GM23338 (cell line): ENCODE results near the gene NUB1. TPM values are rescaled to one million over a fixed set of nuclear protein-coding genes. Genes with fewer than 3 reads are reported as not detected.

Experiments
- ATAC-seq: fragments of 200-7000 bp; cut with Tn5 transposase; 3 replicates; pipeline ENCODE4 v1.9.1; 2020
- DNase-seq: peaks from one replicate; pipeline ENCODE4 v3.0.0-alpha.2; 2015; ENCODE audit warnings: low spot score
- H2AFZ ChIP-seq: fragments of 200-600 bp; sonication (generic); 2 replicates; pipeline ENCODE4 v1.8.0; 2016; ENCODE audit warnings: antibody characterized with exemption, mild to moderate bottlenecking, moderate library complexity
- H3F3A ChIP-seq: fragments of 200-600 bp; sonication (generic); replicated peaks from 2 replicates; pipeline ENCODE4 v1.8.0; 2017; ENCODE audit warnings: antibody characterized with exemption, mixed run types, low read depth
- H3K27ac ChIP-seq: fragments of 200-600 bp; sonication (generic); 2 replicates; pipeline ENCODE4 v1.6.1; 2016; ENCODE audit warnings: low read depth
- H3K27me3 ChIP-seq: fragments of 200-600 bp; sonication (generic); 2 replicates; pipeline ENCODE4 v1.8.0; 2016; ENCODE audit warnings: mild to moderate bottlenecking, mixed run types, moderate library complexity; ENCODE audit not compliant: insufficient read depth
- H3K36me3 ChIP-seq: fragments of 200-600 bp; sonication (generic); 2 replicates; pipeline ENCODE4 v1.8.0; 2016; ENCODE audit warnings: mild to moderate bottlenecking; ENCODE audit not compliant: insufficient read depth
- H3K4me1 ChIP-seq: fragments of 200-600 bp; sonication (generic); 2 replicates; pipeline ENCODE4 v1.8.0; 2016; ENCODE audit warnings: mild to moderate bottlenecking, moderate library complexity; ENCODE audit not compliant: insufficient read depth
- H3K4me2 ChIP-seq: fragments of 200-600 bp; sonication (generic); 2 replicates; pipeline ENCODE4 v1.7.1; 2017; ENCODE audit warnings: mixed run types
- H3K4me3 ChIP-seq: fragments of 200-600 bp; sonication (generic); 2 replicates; pipeline ENCODE4 v1.6.1; 2016; ENCODE audit warnings: mixed run types
- H3K79me2 ChIP-seq: fragments of 200-600 bp; sonication (generic); replicated peaks from 2 replicates; pipeline ENCODE4 v1.8.0; 2017; ENCODE audit warnings: mild to moderate bottlenecking; ENCODE audit not compliant: insufficient read depth
- H3K9me2 ChIP-seq: fragments of 200-600 bp; sonication (generic); 2 replicates; pipeline ENCODE4 v1.8.0; 2017; ENCODE audit not compliant: insufficient read depth
- H4K20me1 ChIP-seq: fragments of 200-600 bp; sonication (generic); replicated peaks from 2 replicates; pipeline ENCODE4 v1.8.0; 2017; ENCODE audit warnings: mild to moderate bottlenecking; ENCODE audit not compliant: insufficient read depth
- H3K27ac Mint-ChIP-seq: 2 replicates; pipeline ENCODE4 v1.8.0; 2020; ENCODE audit warnings: inconsistent platforms, mild to moderate bottlenecking, moderate library complexity, mixed read lengths
- H3K27me3 Mint-ChIP-seq: 3 replicates; pipeline ENCODE4 v1.8.0; 2022; ENCODE audit warnings: low read depth, mild to moderate bottlenecking, moderate library complexity, mixed read lengths, inconsistent platforms; ENCODE audit not compliant: insufficient read depth, poor library complexity
- H3K36me3 Mint-ChIP-seq: 3 replicates; pipeline ENCODE4 v1.8.0; 2021; ENCODE audit warnings: low read depth, mild to moderate bottlenecking, inconsistent platforms, moderate library complexity, mixed read lengths
- H3K4me1 Mint-ChIP-seq: 3 replicates; pipeline ENCODE4 v1.8.0; 2020; ENCODE audit warnings: mild to moderate bottlenecking, inconsistent platforms, mixed read lengths
- H3K4me3 Mint-ChIP-seq: 3 replicates; pipeline ENCODE4 v1.8.0; 2021; ENCODE audit warnings: moderate library complexity, mild to moderate bottlenecking, inconsistent platforms, mixed read lengths
- H3K9me3 Mint-ChIP-seq: 3 replicates; pipeline ENCODE4 v1.8.0; 2020; ENCODE audit warnings: moderate library complexity, mild to moderate bottlenecking, inconsistent platforms, mixed read lengths
- CREB1 ChIP-seq: fragments of 250-450 bp; sonication (Bioruptor Pico); IDR thresholded peaks from 2 replicates; pipeline ENCODE4 v1.5.0; 2020; ENCODE audit warnings: low read depth, mild to moderate bottlenecking, moderate library complexity
- CTCF ChIP-seq, 2 experiments: fragments of 200-600 bp in 1 of 2; sonication (generic) in 1 of 2; conservative IDR thresholded peaks; 2 replicates each; pipeline versions ENCODE4 v1.5.1 to v1.6.1; 2016 to 2017; ENCODE audit warnings: antibody characterized with exemption in 2 of 2, low read depth in 2 of 2, mild to moderate bottlenecking in 2 of 2, moderate library complexity in 1 of 2
- ETS1 ChIP-seq: IDR thresholded peaks from 2 replicates; pipeline ENCODE4 v1.6.1; 2016; ENCODE audit warnings: antibody characterized with exemption
- EZH2 ChIP-seq: fragments of 200-600 bp; sonication (generic); IDR thresholded peaks from one replicate; pipeline ENCODE4 v1.8.0; 2017; ENCODE audit warnings: antibody characterized with exemption, mild to moderate bottlenecking, low read depth; ENCODE audit not compliant: unreplicated experiment
- EZH2phosphoT487 ChIP-seq: fragments of 200-600 bp; sonication (generic); IDR thresholded peaks from one replicate; pipeline ENCODE4 v1.8.1; 2018; ENCODE audit warnings: antibody characterized with exemption; ENCODE audit not compliant: unreplicated experiment
- JUNB ChIP-seq: IDR thresholded peaks from one replicate; pipeline ENCODE4 v1.6.1; 2016; ENCODE audit warnings: antibody characterized with exemption; ENCODE audit not compliant: unreplicated experiment
- NANOG ChIP-seq: IDR thresholded peaks from 2 replicates; pipeline ENCODE4 v1.6.1; 2016; ENCODE audit warnings: antibody characterized with exemption, borderline replicate concordance
- REST ChIP-seq: IDR thresholded peaks from one replicate; pipeline ENCODE4 v1.6.1; 2018; ENCODE audit warnings: antibody characterized with exemption; ENCODE audit not compliant: unreplicated experiment
- STAT1 ChIP-seq: IDR thresholded peaks from one replicate; pipeline ENCODE4 v1.6.1; 2016; ENCODE audit warnings: antibody characterized with exemption; ENCODE audit not compliant: unreplicated experiment
- ZNF114 ChIP-seq: fragments of 250-450 bp; sonication (Bioruptor Pico); IDR thresholded peaks from 2 replicates; pipeline ENCODE4 v1.5.0; 2020; ENCODE audit warnings: mild to moderate bottlenecking, moderate library complexity
- ZNF331 ChIP-seq: fragments of 250-450 bp; sonication (Bioruptor Pico); IDR thresholded peaks from 2 replicates; pipeline ENCODE4 v1.5.0; 2020; ENCODE audit warnings: low read depth, mild to moderate bottlenecking, moderate library complexity
- polyA plus RNA-seq: library from polyadenylated mRNA; unstranded; fragments of >200 nt; fragmentation: Nextera tagmentation; extraction: Ambion mirVana; gene quantifications from 2 replicates; pipeline ENCODE4 v1.2.1, GENCODE V29; 2016
- total RNA-seq: library from RNA; depleted of rRNA; stranded (reverse); fragments of >200 nt; shearing (Covaris generic); gene quantifications from 2 replicates; pipeline ENCODE4 v1.2.3, GENCODE V29; 2014

Gene NUB1
- total and polyA plus RNA-seq, 2 experiments from 2014 or later, result 31.8 to 42.3 TPM

GRCh38 chr7:151299940-151300645, 41.5 kb upstream of the NUB1 start:
- Mint-ChIP-seq H3K36me3 (no peaks in the 10 kb centered on the region; the same call in 2 of the 3 replicates), H3K27me3 (peaks cover 22% of the 10 kb centered on the region), H3K4me1 (peaks cover 7% of the 10 kb centered on the region; the same call in 2 of the 3 replicates), H3K27ac (no peak overlapping the region), H3K4me3 (no peak overlapping the region), H3K9me3 (peaks cover 14% of the 10 kb centered on the region)
- no peak for TF ChIP-seq CREB1 (CRISPR knock-in tag)
- no peak for TF ChIP-seq ETS1
- no peak for TF ChIP-seq STAT1
- TF ChIP-seq ZNF114 (CRISPR knock-in tag), result no peak
- TF ChIP-seq ZNF331 (CRISPR knock-in tag), result no peak
- no peak for TF ChIP-seq CTCF (conservative IDR thresholded peaks at IDR 0.05; ENCODE audit: low read depth in 2 of 2)
- TF ChIP-seq JUNB, result no peak
- TF ChIP-seq EZH2, result no peak
- TF ChIP-seq EZH2phosphoT487, result no peak
- no peak for TF ChIP-seq NANOG
- TF ChIP-seq REST, result no peak
- no peak overlapping the region for H3K27ac ChIP-seq
- no peak overlapping the region for H2AFZ ChIP-seq
- H3K4me1 ChIP-seq, result peaks cover under 1% of the 10 kb centered on the region; the same call in 1 of the 2 replicates
- H4K20me1 ChIP-seq, result no peaks in the 10 kb centered on the region
- no peaks in the 10 kb centered on the region for H3K79me2 ChIP-seq
- peaks cover 16% of the 10 kb centered on the region; the same call in 1 of the 2 replicates for H3K27me3 ChIP-seq
- H3K4me2 ChIP-seq, result no peak overlapping the region
- no peak overlapping the region for H3K4me3 ChIP-seq
- no peaks in the 10 kb centered on the region for H3K36me3 ChIP-seq
- DNase-seq (no peak), ATAC-seq (no peak)
- peaks cover 8% of the 10 kb centered on the region; the same call in 1 of the 2 replicates for H3F3A ChIP-seq
- no peaks in the 10 kb centered on the region for H3K9me2 ChIP-seq
